GM19455 (cell line): ENCODE data around the gene ZCCHC2.

Experiments used
- ATAC-seq: cut with Tn5 transposase; IDR thresholded peaks from one replicate; pipeline ENCODE4 v1.9.1; 2021; ENCODE audit not compliant: unreplicated experiment

The ZCCHC2 gene

GRCh38 chr18:62606106-62606505 lies 83.3 kb downstream of the ZCCHC2 start:
- no peak for ATAC-seq

DNA sequence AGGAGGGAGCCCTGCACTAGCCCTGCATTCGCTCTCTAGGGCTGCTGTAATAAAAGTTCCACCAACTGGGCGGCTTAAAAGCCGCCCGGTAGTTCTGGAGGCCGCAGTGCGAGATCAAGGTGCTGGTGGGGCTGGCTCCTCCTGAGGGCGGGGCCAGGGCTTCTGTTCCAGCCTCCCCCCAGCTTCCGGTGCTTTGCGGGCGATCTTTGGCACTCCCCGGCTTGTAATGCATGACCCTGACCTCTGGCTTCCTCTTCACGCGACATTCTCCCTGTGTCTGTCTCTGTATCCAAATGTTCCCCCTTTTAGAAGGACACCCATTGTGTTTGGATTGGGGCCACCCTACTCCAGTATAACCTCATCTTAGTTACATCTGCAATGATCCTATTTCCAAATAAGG lies 84.5 kb downstream of the ZCCHC2 start:
- ATAC-seq = no peak

DNA sequence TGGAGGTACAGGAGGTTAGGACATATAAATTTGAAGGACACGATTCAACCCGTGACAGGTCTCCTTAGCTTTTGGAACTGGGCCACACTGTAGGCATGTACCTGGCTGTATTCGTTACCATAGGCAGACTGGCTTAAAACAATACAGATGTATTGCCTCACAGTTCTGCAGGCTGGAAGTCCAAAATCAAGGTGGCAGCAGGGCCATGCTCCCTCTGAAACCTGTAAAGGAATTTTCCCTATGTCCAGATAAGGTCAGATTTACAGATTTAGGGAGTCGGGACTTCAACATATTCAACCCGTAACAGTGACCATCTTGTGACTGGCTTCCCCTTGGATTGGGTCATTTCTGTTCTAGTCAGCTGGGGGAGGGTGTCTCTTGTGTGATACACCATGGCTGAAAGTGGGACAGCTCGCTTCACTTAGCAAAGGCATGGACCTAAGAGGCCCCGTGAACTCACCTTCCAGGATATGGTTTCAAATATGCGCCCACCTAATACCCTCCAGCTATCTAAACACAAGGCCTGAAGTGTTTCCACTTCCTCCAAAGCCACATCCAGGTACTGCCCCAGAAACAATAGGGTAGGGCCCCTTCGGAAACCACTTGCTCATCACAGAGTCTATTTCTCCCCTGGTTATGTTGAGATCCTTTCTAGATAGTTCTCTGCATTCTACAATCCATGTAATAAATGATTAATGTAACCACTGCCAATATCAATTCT lies 85.0 kb downstream of the ZCCHC2 start:
- no peak for ATAC-seq

DNA sequence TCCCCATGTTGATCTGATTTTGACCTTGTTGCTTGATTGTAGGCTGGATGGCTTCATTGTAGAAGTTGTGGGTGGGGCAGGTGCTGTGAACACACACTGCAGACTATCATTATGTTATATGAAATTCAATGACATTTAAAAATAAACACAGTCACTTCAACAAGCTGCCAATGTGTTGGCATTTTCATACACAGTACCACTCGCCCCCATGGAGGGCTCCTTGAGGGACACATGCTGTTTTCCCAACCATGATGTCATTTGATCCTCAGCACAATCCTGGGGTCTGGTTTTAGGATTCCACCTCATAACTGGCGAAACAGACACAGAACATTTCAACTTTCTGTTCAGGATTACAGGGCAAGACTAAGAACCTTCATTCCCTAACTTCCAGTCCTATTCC lies 86.9 kb downstream of the ZCCHC2 start:
- ATAC-seq = no peak

DNA sequence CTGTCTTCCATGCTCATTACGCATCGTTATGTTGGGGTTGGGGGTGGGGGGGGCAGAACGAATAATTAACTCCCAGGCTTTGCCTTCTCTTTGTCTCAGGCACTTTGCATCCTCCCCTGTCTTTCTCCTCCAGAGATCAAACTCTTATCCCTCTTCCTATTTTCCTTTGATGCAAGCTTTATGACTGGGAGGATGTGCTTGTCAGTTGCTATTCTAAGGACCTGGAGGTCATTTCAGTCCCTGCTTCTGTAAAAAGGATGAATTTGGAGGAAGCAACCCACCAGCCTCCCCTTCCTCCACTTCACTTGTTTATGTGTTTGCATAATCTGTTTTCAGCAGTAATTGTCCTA lies 87.5 kb downstream of the ZCCHC2 start:
- ATAC-seq = no peak

DNA sequence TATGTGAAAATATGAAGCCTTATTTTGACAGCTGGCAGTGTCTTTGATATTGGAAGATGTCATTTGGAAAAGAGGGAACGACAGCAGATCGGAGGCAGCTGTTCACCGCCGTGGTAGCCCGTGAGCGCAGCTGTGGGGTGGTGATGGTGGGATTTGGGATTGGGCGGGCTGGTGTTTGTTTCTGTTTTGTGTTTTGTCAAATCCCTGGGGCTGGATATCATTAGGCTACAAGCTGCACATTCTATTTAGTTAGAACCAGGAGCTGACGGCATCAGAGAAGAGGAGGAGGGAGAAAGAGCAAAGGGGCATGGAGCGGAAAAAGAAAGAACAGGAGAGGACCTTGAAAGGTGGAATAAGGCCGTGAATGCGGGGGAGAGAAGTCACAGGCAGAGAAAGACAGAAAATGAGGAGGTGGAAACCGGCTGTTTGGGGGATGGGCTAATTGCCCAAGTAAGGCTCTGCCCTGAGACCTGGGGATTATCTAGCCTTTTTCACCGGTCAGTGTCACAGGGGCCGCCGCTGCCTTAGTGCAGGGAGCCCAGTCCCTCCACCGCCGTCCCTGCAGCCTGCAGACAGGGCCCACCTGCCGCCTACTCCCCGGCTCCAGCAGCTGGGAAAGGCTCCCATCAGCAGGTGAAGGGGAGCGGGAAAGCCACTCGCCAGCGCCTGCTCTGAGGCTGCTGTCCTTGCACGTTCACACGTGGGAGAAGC lies 88.0 kb downstream of the ZCCHC2 start:
- ATAC-seq = no peak

- no peak for ATAC-seq
These were observed 88.8 kb downstream of the ZCCHC2 start for GRCh38 chr18:62611453-62612288.

DNA sequence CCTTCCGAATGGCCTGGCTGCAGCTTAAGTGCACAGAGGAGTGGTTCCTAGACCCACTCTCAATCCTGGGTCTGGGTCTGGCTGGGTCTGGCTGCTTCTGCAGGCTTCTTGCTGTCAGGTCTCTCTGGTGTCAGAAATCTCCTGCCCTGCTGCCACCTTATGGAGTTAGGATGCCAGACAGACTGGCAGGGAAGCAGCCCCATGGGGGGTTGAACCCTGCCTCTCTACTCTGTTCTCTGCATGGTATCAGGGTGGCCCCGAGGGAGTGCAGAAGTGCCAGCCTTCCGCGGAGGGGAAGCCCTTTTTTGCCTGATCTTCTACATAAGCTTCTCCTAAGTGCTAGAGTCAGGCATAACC lies 89.4 kb downstream of the ZCCHC2 start:
- no peak for ATAC-seq

- no peak for ATAC-seq
These were observed 90.0 kb downstream of the ZCCHC2 start for GRCh38 chr18:62612776-62613175.

DNA sequence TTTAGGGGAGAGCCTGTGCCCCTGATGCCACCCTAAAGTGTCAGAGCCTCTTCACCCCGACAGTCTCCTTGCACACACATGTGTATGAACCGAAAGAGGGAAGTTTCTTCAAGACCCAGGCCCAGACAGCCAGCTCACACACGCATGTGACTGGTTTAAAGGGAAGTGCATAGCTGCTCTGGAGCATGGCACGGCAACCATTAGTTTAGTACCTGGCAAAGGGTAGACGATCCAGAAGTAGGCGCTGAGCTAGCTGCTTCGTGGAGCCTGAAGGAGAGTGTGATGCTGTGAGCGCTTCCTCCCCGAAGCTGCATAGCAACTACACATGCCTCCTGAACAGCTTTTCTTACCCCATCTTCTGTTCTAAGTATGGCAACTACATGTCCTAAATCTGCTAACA lies 91.7 kb downstream of the ZCCHC2 start:
- ATAC-seq = no peak

DNA sequence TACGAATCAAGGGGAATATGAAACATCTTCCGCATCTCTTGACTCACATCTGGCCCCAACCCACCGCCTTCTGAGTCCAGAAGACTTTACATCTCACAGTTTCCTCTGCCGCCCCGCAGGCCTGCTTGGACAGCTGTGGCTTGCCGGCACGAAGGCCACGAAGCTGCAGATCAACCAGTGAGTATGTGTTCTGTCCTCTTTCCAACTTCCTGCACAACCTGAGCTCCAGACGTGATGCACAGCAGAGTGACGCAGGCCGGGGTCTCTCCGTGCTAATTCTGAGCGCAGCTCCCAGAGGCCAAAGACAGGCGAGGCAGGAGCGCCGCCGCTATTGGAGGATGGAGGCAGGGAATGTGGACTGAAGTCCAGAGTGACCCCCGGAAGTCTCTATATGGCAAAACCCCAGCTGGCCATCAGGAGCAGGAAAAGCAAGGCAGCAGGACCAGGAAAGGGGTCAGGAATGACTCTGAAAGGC lies 93.5 kb downstream of the ZCCHC2 start:
- no peak for ATAC-seq

GRCh38 chr18:62617793-62618591 lies 95.2 kb downstream of the ZCCHC2 start:
- ATAC-seq = no peak

DNA sequence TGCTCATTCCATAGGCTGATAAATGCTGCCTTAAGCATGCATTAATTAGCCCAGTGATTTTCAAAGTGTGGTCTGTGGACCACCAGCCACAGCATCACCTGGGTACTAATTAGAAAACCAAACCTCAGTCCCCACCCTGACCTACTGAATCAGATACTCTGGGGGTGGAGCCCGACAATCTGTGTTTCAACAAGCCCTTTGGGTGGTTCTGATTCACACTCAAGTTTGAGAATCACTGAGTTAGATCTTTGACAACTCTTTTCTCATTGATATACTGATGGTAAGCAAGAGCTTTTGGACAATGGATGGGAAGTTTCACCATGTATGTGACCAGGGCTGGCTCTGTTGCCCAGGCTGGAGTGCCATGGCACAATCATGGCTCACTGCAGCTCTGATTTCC lies 95.9 kb downstream of the ZCCHC2 start:
- ATAC-seq = no peak

- no peak for ATAC-seq
These were observed 98.7 kb downstream of the ZCCHC2 start for GRCh38 chr18:62621546-62621945.

DNA sequence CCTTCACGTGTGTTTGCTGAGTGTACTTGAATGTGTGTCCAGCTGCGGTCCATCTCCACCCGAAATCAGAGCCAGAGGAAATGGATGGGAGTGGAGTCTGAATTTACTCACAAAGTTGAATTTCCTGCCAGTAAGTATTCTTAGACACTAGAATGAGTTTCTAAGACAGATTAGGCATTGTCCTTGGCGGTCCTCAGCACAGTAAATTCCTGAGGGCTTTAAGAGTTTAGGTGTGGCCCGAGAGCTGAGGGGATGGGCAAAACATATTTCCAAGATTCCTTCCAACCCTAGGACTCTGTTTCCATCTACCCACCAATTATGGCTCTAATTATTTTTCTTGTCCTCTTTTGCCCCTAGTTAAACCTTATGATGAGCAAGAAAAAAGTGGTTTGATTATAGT lies 102.2 kb downstream of the ZCCHC2 start:
- no peak for ATAC-seq
